NCI-H69 (cell line): ENCODE results near the gene ZDHHC7.

ENCODE experiments used
- DNase-seq: peaks from one replicate; lab custom pipeline; 2025; lab: John Stamatoyannopoulos, UW

ZDHHC7 gene

GRCh38 chr16:84964386-84965128 lies 46.8 kb downstream of the ZDHHC7 start:
- no peak for DNase-seq

GRCh38 chr16:84963066-84963465 lies 48.3 kb downstream of the ZDHHC7 start:
- DNase-seq: no peak

- no peak for DNase-seq
Measured at GRCh38 chr16:84960942-84961341, 50.4 kb downstream of the ZDHHC7 start.

- no peak for DNase-seq
Measured at GRCh38 chr16:84959784-84960417, 51.4 kb downstream of the ZDHHC7 start.

- no peak for DNase-seq
Measured at GRCh38 chr16:84959045-84959576, 52.2 kb downstream of the ZDHHC7 start.

GRCh38 chr16:84957792-84958191 lies 53.5 kb downstream of the ZDHHC7 start:
- no peak for DNase-seq

- no peak for DNase-seq
Measured at GRCh38 chr16:84957192-84957591, 54.1 kb downstream of the ZDHHC7 start.

GRCh38 chr16:84955427-84955826 lies 55.9 kb downstream of the ZDHHC7 start:
- DNase-seq: peak; percentile 22

- no peak for DNase-seq
Measured at GRCh38 chr16:84953190-84953746, 58.1 kb downstream of the ZDHHC7 start.

- peak; percentile 67 for DNase-seq
Measured at GRCh38 chr16:84952335-84953189, 58.8 kb downstream of the ZDHHC7 start.

GRCh38 chr16:84950906-84951305 lies 60.4 kb downstream of the ZDHHC7 start:
- DNase-seq: peak; percentile 10

- DNase-seq: peak; percentile 3
Measured at GRCh38 chr16:84949772-84950436, 61.4 kb downstream of the ZDHHC7 start.

GRCh38 chr16:84948851-84949610 lies 62.3 kb downstream of the ZDHHC7 start:
- no peak for DNase-seq

- no peak for DNase-seq
Measured at GRCh38 chr16:84947996-84948850, 63.1 kb downstream of the ZDHHC7 start.

- DNase-seq: no peak
Measured at GRCh38 chr16:84947022-84947421, 64.3 kb downstream of the ZDHHC7 start.

GRCh38 chr16:84943620-84944019 lies 67.7 kb downstream of the ZDHHC7 start:
- no peak for DNase-seq

- no peak for DNase-seq
Measured at GRCh38 chr16:84942786-84943185, 68.5 kb downstream of the ZDHHC7 start.

- DNase-seq: no peak
Measured at GRCh38 chr16:84941921-84942320, 69.4 kb downstream of the ZDHHC7 start.

- DNase-seq: no peak
Measured at GRCh38 chr16:84940670-84941551, 70.4 kb downstream of the ZDHHC7 start.
